ENCODE results near the gene NFE2L3.
"Not testable (repeated sequence)": the region's sequence is repeated elsewhere in the genome, so short reads cannot be mapped to it uniquely, and the experiment has no call there.

Gene NFE2L3

DNA sequence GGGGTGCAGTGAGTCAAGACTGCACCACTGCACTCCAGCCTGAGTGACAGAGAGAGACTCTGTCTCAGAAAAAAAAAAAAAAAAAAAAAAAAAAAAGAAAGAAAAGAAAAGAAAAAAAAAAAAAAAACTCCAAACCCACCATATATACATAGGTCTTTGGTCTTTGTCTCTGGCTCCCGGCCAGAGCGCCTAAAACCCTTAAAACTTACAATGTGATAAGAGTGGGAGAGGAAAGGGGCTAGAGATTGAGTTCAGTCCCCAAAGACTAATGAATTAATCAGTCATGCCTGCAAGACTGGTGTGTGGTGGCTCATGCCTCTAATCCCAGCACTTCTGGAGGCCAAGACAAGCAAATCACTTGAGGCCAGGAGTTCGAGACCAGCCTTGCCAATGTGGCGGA, 6.8 kb upstream of the NFE2L3 start:
- TF ChIP-seq, protein P1, sequence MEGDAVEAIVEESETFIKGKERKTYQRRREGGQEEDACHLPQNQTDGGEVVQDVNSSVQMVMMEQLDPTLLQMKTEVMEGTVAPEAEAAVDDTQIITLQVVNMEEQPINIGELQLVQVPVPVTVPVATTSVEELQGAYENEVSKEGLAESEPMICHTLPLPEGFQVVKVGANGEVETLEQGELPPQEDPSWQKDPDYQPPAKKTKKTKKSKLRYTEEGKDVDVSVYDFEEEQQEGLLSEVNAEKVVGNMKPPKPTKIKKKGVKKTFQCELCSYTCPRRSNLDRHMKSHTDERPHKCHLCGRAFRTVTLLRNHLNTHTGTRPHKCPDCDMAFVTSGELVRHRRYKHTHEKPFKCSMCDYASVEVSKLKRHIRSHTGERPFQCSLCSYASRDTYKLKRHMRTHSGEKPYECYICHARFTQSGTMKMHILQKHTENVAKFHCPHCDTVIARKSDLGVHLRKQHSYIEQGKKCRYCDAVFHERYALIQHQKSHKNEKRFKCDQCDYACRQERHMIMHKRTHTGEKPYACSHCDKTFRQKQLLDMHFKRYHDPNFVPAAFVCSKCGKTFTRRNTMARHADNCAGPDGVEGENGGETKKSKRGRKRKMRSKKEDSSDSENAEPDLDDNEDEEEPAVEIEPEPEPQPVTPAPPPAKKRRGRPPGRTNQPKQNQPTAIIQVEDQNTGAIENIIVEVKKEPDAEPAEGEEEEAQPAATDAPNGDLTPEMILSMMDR (IDR thresholded peaks at IDR 0.05; ENCODE audit: insufficient read depth, missing control alignments) = no peak
- FAIRE-seq (no peak), DNase-seq (ENCODE audit: insufficient read length, low spot score) (no peak)

DNA sequence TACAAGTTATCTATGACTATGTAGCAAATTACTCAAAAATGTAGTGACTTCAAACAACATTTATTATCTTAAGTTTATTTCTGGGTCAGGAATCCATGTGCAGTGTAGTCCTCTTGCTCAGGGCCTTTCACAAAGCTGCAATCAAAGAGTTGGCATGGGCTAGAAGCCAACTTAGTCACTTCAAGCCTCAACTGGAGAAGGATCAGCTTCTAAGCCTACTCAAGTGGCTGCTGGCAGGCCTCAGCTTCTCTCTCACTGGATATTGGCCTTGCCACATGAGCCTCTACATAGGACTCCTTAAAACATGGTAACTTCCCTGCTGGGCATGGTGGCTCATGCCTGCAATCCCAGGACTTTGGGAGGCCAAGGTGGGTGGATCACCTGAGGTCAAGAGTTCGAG, 5.0 kb upstream of the NFE2L3 start:
- FAIRE-seq = no peak
- no peak for DNase-seq (ENCODE audit: insufficient read length, low spot score)
- TF ChIP-seq, protein P1 (IDR thresholded peaks at IDR 0.05; ENCODE audit: insufficient read depth, missing control alignments) = no peak

DNA sequence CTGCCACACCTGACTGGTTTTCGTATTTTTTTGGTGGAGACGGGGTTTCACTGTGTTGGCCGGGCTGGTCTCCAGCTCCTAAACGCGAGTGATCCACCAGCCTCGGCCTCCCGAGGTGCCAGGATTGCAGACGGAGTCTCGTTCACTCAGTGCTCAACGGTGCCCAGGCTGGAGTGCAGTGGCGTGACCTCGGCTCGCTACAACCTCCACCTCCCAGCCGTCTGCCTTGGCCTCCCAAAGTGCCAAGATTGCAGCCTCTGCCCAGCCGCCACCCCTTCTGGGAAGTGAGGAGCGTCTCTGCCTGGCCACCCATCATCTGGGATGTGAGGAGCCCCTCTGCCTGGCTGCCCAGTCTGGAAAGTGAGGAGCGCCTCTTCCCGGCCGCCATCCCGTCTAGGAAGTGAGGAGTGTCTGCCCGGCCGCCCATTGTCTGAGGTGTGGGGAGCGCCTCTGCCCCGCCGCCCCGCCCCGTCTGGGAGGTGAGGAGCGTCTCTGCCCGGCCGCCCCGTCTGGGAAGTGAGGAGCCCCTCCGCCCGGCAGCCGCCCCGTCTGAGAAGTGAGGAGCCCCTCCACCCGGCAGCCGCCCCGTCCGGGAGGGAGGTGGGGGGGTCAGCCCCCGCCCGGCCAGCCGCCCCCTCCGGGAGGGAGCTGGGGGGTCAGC, 4.2 kb upstream of the NFE2L3 start:
- FAIRE-seq; DNase-seq (ENCODE audit: insufficient read length, low spot score): not testable (repeated sequence)

DNA sequence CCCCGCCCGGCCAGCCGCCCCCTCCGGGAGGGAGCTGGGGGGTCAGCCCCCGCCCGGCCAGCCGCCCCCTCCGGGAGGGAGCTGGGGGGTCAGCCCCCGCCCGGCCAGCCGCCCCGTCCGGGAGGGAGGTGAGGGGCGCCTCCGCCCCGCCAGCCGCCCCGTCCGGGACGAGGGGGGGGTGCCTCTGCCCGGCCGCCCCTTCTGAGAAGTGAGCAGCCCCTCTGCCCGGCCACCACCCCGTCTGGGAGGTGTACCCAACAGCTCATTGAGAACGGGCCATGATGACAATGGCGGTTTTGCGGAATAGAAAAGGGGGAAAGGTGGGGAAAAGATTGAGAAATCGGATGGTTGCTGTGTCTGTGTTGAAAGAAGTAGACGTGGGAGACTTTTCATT, 3.7 kb upstream of the NFE2L3 start:
- not testable (repeated sequence) for DNase-seq (ENCODE audit: insufficient read length, low spot score); FAIRE-seq

DNA sequence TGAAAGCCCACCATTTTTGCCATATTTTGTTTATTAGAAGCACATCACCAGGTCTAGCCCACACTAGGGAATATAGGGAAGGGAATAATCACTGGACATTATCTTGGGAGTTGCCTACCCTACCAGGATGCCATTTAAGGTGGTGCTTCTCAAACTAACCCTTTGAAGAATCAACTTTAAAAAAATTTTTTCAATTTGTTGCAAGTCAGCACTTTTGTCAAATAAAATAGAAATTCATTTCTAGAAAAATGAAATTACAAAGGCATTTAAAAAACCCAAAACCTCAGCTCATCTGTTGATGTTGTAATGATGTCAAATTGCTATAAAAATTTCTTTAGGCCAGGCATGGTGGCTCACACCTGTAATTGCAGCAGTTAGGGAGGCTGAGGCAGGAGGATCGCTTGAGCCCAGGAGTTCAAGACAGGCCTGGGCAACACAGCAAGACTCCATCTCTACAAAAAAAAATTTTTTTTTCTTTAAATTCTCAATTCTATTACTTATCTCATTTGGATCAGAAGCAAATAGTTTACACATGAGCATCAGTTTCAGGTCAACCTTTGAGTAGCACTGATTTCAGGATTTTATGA, 2.5 kb upstream of the NFE2L3 start:
- no peak for FAIRE-seq
- TF ChIP-seq, protein P1 (IDR thresholded peaks at IDR 0.05; ENCODE audit: insufficient read depth, missing control alignments) = no peak

DNA sequence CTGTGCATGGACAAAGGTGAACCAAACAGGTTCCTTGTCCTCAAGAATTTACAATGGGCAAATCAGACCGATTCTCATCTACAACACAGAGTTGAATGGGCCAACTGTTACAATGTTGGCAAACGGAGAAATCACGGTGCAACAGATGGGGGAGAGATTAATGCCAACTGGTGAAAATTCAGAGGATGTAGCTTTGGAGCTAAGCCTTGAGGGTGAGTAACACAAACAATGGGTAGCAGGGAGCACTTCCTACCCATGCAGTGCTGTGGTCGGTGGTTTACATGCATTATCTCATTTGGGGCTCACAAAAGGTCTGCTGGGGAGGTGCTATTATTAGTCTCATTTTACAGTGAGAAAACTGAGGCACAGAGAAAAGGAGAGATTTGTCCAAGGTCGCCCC, 902 bp upstream of the NFE2L3 start:
- TF ChIP-seq, protein P1 (IDR thresholded peaks at IDR 0.05; ENCODE audit: insufficient read depth, missing control alignments) = no peak
- FAIRE-seq (no peak), DNase-seq (ENCODE audit: insufficient read length, low spot score) (no peak)

More for the DNA sequence above, 2.5 kb upstream of the NFE2L3 start:
- no peak for DNase-seq (ENCODE audit: insufficient read length, low spot score)

DNA sequence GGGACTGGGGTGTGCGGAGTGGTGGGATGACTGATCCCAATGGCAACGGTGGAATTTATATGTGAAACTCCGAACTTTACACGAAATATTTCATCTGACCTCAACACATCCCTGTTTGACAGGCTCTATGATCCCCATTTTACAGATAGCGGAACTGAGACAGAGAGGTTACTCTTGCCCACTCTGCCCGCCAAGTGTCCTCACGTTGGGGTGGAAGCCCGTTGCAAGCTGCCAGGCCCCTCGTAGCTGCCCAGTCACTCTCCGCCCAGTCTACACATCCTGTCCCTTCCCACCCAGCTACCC, 397 bp upstream of the NFE2L3 start:
- TF ChIP-seq, protein P1 (IDR thresholded peaks at IDR 0.05; ENCODE audit: insufficient read depth, missing control alignments) = no peak
- DNase-seq (ENCODE audit: insufficient read length, low spot score) = no peak
- FAIRE-seq = no peak

DNA sequence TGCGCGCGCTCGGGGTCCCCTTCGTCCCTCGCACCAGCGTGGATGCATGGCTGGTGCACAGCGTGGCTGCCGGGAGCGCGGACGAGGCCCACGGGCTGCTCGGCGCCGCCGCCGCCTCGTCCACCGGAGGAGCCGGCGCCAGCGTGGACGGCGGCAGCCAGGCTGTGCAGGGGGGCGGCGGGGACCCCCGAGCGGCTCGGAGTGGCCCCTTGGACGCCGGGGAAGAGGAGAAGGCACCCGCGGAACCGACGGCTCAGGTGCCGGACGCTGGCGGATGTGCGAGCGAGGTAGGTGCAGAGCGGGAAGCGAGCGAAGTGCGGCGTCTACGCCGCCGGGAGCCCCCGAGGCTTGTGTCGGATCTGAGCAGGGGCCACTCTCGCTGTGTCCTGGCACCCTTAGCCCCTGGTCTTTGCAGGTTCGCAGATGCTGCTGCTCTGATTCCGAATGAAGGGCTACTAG, 813 bp downstream of the NFE2L3 start:
- not testable (repeated sequence) for DNase-seq (ENCODE audit: insufficient read length, low spot score); FAIRE-seq
